ENCODE data around the gene TRIM5.

Gene TRIM5

GRCh38 chr11:5698281-5698680 lies 13.4 kb upstream of the TRIM5 start:
- Histone ChIP-seq H3K9ac (ENCODE audit: low read length) (no peak overlapping the region), H3K79me2 (ENCODE audit: low read length) (0 out of 2 replicates have a peak, but pooled peaks cover 4% of the 10 kb centered on the region), H3K36me3 (replicated peaks; ENCODE audit: low read depth, low read length) (peaks cover 23% of the 10 kb centered on the region), H3K9me3 (ENCODE audit: insufficient read depth, low read length) (no peaks in the 10 kb centered on the region), H3K4me1 (ENCODE audit: low read length) (no peaks in the 10 kb centered on the region), H3K4me3 (ENCODE audit: low read length) (no peak overlapping the region), H3K4me2 (ENCODE audit: low read length) (no peak overlapping the region), H3K27ac (ENCODE audit: low read length) (no peak overlapping the region), H4K20me1 (ENCODE audit: insufficient read depth, low read length) (no peaks in the 10 kb centered on the region), H2AFZ (ENCODE audit: low read depth, low read length) (no peak overlapping the region), H3K27me3 (ENCODE audit: low read depth, low read length) (no peaks in the 10 kb centered on the region)
- TF ChIP-seq CTCF (IDR thresholded peaks at IDR 0.05; ENCODE audit: low read depth, low read length) (no peak), EZH2phosphoT487 (IDR thresholded peaks at IDR 0.05; ENCODE audit: low read depth) (no peak)

DNA sequence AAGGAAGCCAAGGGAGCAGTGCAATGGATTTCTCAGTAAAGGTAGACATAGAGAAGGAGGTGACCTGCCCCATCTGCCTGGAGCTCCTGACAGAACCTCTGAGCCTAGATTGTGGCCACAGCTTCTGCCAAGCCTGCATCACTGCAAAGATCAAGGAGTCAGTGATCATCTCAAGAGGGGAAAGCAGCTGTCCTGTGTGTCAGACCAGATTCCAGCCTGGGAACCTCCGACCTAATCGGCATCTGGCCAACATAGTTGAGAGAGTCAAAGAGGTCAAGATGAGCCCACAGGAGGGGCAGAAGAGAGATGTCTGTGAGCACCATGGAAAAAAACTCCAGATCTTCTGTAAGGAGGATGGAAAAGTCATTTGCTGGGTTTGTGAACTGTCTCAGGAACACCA lies 11.3 kb upstream of the TRIM5 start:
- peaks cover 12% of the 10 kb centered on the region for H3K4me1 ChIP-seq (ENCODE audit: low read length)
- H3K4me3 ChIP-seq (ENCODE audit: low read length): no peak overlapping the region
- no peak overlapping the region for H3K9ac ChIP-seq (ENCODE audit: low read length)
- no peak overlapping the region for H2AFZ ChIP-seq (ENCODE audit: low read depth, low read length)
- peaks cover 20% of the 10 kb centered on the region for H3K36me3 ChIP-seq (replicated peaks; ENCODE audit: low read depth, low read length)
- H3K27ac ChIP-seq (ENCODE audit: low read length): no peak overlapping the region
- no peaks in the 10 kb centered on the region for H3K27me3 ChIP-seq (ENCODE audit: low read depth, low read length)
- TF ChIP-seq EZH2phosphoT487 (IDR thresholded peaks at IDR 0.05; ENCODE audit: low read depth) (no peak), CTCF (IDR thresholded peaks at IDR 0.05; ENCODE audit: low read depth, low read length) (no peak)
- peaks cover 14% of the 10 kb centered on the region for H3K79me2 ChIP-seq (ENCODE audit: low read length)
- H3K9me3 ChIP-seq (ENCODE audit: insufficient read depth, low read length): no peaks in the 10 kb centered on the region
- no peaks in the 10 kb centered on the region for H4K20me1 ChIP-seq (ENCODE audit: insufficient read depth, low read length)
- no peak overlapping the region for H3K4me2 ChIP-seq (ENCODE audit: low read length)

GRCh38 chr11:5695580-5695979 lies 10.7 kb upstream of the TRIM5 start:
- Histone ChIP-seq H3K4me1 (ENCODE audit: low read length) (peaks cover 15% of the 10 kb centered on the region), H3K27me3 (ENCODE audit: low read depth, low read length) (no peaks in the 10 kb centered on the region), H3K36me3 (replicated peaks; ENCODE audit: low read depth, low read length) (peaks cover 17% of the 10 kb centered on the region), H4K20me1 (ENCODE audit: insufficient read depth, low read length) (no peaks in the 10 kb centered on the region), H3K9ac (ENCODE audit: low read length) (no peak overlapping the region), H3K4me3 (ENCODE audit: low read length) (no peak overlapping the region), H3K27ac (ENCODE audit: low read length) (no peak overlapping the region), H3K4me2 (ENCODE audit: low read length) (no peak overlapping the region), H3K9me3 (ENCODE audit: insufficient read depth, low read length) (no peaks in the 10 kb centered on the region), H2AFZ (ENCODE audit: low read depth, low read length) (no peak overlapping the region), H3K79me2 (ENCODE audit: low read length) (peaks cover 19% of the 10 kb centered on the region)
- TF ChIP-seq EZH2phosphoT487 (IDR thresholded peaks at IDR 0.05; ENCODE audit: low read depth): no peak
- no peak for TF ChIP-seq CTCF (IDR thresholded peaks at IDR 0.05; ENCODE audit: low read depth, low read length)

DNA sequence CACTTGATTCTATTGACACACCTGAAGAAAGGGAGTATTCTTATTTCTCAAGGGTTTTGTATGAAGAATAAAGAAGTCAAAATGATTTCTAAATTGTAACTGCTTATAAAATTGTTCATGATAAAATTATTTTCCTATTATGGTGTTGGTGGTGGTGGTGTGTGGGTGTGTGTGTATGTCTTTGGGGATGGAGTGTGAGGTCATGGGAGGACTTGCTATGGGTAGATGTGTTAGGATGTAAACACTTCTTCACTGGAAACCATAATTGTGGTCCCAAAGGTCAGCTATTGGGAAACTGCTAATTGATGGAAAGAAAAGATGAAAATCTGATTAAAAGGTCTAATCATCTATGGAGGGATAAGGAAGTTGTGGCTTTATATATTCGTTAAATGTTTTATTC lies 9.8 kb upstream of the TRIM5 start:
- H3K27me3 ChIP-seq (ENCODE audit: low read depth, low read length): no peaks in the 10 kb centered on the region
- no peak overlapping the region for H2AFZ ChIP-seq (ENCODE audit: low read depth, low read length)
- peaks cover 17% of the 10 kb centered on the region for H3K36me3 ChIP-seq (replicated peaks; ENCODE audit: low read depth, low read length)
- H3K27ac ChIP-seq (ENCODE audit: low read length): no peak overlapping the region
- no peak overlapping the region for H3K4me2 ChIP-seq (ENCODE audit: low read length)
- TF ChIP-seq EZH2phosphoT487 (IDR thresholded peaks at IDR 0.05; ENCODE audit: low read depth) (no peak), CTCF (IDR thresholded peaks at IDR 0.05; ENCODE audit: low read depth, low read length) (no peak)
- H3K4me3 ChIP-seq (ENCODE audit: low read length): no peak overlapping the region
- H3K9ac ChIP-seq (ENCODE audit: low read length): no peak overlapping the region
- peaks cover 28% of the 10 kb centered on the region for H3K79me2 ChIP-seq (ENCODE audit: low read length)
- no peaks in the 10 kb centered on the region for H4K20me1 ChIP-seq (ENCODE audit: insufficient read depth, low read length)
- peaks cover 25% of the 10 kb centered on the region for H3K4me1 ChIP-seq (ENCODE audit: low read length)
- no peaks in the 10 kb centered on the region for H3K9me3 ChIP-seq (ENCODE audit: insufficient read depth, low read length)
